Measurements from ENCODE around the gene NFKB2.
A peak's percentile ranks its signal among the peaks of the same experiment; 100 is the strongest.

Gene NFKB2

DNA sequence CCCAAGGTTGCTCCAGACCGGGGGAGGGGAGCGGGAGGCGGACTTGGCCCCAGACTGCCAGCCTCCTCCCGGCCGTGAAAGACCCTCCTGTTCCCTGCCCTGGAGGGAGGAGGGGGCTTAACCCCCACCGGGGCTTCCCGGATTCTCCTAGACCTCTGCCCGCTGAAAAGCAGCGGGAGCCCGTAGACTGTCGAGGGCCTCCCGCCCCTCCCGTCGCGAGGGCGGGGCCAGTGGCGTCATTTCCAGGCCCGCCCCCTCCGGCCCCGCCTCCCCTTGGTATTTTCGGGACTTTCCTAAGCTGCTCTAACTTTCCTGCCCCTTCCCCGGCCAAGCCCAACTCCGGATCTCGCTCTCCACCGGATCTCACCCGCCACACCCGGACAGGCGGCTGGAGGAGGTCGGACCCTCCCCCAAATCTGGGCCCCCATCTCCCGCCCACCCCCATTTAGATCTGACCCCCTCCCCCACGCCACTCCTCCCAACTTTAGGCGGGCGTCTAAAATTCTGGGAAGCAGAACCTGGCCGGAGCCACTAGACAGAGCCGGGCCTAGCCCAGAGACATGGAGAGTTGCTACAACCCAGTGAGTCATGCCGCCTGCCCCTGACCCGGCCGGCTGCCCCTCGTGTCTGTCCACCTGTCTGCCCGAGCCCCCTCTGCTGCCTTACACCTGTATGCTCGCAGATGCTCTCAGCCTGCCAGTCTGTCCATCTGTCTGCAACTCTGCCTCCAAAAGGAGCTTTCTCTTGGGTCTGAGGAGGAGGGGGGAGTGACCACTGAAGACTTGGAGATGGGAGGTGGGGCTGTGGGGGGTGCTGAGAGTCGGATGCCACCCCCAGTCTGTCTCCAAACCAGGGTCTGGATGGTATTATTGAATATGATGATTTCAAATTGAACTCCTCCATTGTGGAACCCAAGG is at the start of gene NFKB2:
Gene NFKB2, plus strand, starts transcription at position 306 of the 917 bp plus-strand sequence. Its CDS starts 255 bp downstream, at position 561.
- H3K36me3 Mint-ChIP-seq (ENCODE audit: low read depth) = no peaks in the 10 kb centered on the region
- peak within 1 kb of the TSS; percentile 15 to 95 (median 67) for H3K27ac Mint-ChIP-seq
- peaks cover 15% of the 10 kb centered on the region for H3K4me1 Mint-ChIP-seq
- H3K4me3 Mint-ChIP-seq = peak within 1 kb of the TSS; percentile 79 to 91 (median 91)
- peaks cover 13% of the 10 kb centered on the region for H3K27me3 Mint-ChIP-seq (ENCODE audit: low read depth)
- TF ChIP-seq, protein P1, sequence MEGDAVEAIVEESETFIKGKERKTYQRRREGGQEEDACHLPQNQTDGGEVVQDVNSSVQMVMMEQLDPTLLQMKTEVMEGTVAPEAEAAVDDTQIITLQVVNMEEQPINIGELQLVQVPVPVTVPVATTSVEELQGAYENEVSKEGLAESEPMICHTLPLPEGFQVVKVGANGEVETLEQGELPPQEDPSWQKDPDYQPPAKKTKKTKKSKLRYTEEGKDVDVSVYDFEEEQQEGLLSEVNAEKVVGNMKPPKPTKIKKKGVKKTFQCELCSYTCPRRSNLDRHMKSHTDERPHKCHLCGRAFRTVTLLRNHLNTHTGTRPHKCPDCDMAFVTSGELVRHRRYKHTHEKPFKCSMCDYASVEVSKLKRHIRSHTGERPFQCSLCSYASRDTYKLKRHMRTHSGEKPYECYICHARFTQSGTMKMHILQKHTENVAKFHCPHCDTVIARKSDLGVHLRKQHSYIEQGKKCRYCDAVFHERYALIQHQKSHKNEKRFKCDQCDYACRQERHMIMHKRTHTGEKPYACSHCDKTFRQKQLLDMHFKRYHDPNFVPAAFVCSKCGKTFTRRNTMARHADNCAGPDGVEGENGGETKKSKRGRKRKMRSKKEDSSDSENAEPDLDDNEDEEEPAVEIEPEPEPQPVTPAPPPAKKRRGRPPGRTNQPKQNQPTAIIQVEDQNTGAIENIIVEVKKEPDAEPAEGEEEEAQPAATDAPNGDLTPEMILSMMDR (IDR thresholded peaks at IDR 0.05; ENCODE audit: unreplicated experiment in 3 of 3) = no peak
- no peaks in the 10 kb centered on the region for H3K9me3 Mint-ChIP-seq

- no peak overlapping the region for H3K27ac Mint-ChIP-seq
- no peaks in the 10 kb centered on the region for H3K9me3 Mint-ChIP-seq
- H3K27me3 Mint-ChIP-seq (ENCODE audit: low read depth) = no peaks in the 10 kb centered on the region
- TF ChIP-seq, protein P1 (IDR thresholded peaks at IDR 0.05; ENCODE audit: unreplicated experiment in 3 of 3) = peak; percentile 57 to 59 (median 58)
- H3K36me3 Mint-ChIP-seq (ENCODE audit: low read depth) = peaks cover 34% of the 10 kb centered on the region
- H3K4me3 Mint-ChIP-seq = no peak overlapping the region
- peaks cover 3% of the 10 kb centered on the region for H3K4me1 Mint-ChIP-seq
Observed at GRCh38 chr10:102347236-102347828, 48.2 kb upstream of the NFKB2 start.

DNA sequence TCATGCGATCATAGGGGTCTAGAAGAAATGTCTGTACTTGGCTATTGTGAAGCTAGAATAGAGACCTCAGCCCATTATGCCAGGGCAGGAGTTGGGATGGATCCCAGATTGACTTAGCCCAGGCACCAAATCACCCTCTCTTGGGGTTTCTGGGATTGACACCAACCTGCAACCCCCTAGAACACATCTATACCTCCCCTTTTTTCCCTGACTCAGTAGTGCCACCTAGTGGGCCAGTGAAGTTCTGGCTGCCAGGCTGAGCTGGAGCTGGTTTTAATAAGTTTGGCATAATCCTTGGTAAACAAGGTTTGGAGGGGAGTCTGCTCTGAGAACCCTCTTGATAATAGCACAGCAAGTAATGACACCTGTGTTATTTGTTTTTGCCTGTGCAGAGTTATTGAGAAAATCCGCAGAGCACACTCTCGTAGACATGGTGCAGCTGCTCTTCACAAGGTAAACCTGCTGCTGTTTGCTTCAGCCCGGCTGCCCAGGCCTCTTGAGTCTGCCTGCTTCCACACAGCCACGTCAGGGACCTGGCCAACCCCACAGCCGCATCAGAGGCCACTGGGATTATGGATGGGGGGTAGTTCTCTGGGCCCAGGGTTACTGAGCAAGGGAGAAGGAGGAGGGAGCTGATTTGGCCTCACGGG is 43.3 kb upstream of the NFKB2 start:
- H3K9me3 Mint-ChIP-seq = no peaks in the 10 kb centered on the region
- no peak overlapping the region for H3K4me3 Mint-ChIP-seq
- H3K27me3 Mint-ChIP-seq (ENCODE audit: low read depth) = no peaks in the 10 kb centered on the region
- H3K36me3 Mint-ChIP-seq (ENCODE audit: low read depth) = peaks cover 40% of the 10 kb centered on the region
- no peaks in the 10 kb centered on the region for H3K4me1 Mint-ChIP-seq
- TF ChIP-seq, protein P1 (IDR thresholded peaks at IDR 0.05; ENCODE audit: unreplicated experiment in 3 of 3) = peak; percentile 86 to 95 (median 88)
- H3K27ac Mint-ChIP-seq = no peak overlapping the region

GRCh38 chr10:102354451-102354850 is 41.1 kb upstream of the NFKB2 start:
- TF ChIP-seq, protein P1 (IDR thresholded peaks at IDR 0.05; ENCODE audit: unreplicated experiment in 3 of 3) = no peak
- Mint-ChIP-seq H3K9me3 (no peaks in the 10 kb centered on the region), H3K27me3 (ENCODE audit: low read depth) (no peaks in the 10 kb centered on the region), H3K4me3 (no peak overlapping the region), H3K27ac (no peak overlapping the region), H3K36me3 (ENCODE audit: low read depth) (peaks cover 48% of the 10 kb centered on the region), H3K4me1 (no peaks in the 10 kb centered on the region)

DNA sequence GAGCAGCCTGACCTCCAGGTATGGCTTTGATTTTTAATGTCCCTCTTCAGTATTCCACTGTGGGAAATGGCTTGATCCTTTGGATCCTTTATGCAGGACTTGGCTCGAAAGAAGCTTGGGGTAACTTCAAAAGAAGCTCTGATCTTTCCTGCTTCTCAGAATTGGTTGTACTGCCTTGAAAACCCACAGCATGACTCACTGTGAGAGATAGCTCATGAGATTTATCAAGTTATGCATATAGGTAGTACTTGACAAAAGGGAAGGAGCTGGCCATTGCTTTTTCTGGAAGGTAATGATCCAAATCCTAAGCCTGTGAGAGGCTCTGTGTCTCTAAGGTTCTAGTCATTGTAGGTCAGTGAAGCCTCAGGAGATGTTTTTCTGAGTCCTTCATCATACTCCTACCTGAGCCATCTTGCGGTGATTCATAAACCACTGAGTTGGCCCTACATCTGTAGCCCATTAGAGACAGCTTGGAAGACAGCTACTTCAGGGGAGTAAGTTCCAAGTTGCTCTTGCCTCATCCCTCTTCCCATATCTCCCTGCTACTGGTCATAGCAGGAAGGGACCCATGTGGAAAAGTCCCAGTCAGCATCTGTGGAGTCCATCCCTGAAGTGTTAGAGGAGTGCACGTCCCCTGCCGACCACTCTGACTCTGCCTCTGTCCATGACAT is 36.7 kb upstream of the NFKB2 start:
- Mint-ChIP-seq H3K9me3 (no peaks in the 10 kb centered on the region), H3K4me1 (no peaks in the 10 kb centered on the region), H3K36me3 (ENCODE audit: low read depth) (peaks cover 77% of the 10 kb centered on the region), H3K4me3 (no peak overlapping the region), H3K27ac (no peak overlapping the region), H3K27me3 (ENCODE audit: low read depth) (no peaks in the 10 kb centered on the region)
- TF ChIP-seq, protein P1 (IDR thresholded peaks at IDR 0.05; ENCODE audit: unreplicated experiment in 3 of 3) = no peak
